ENCODE measurements around the gene FAT4. TPM values are rescaled to one million over a fixed set of nuclear protein-coding genes. Genes with fewer than 3 reads are reported as not detected.

Gene FAT4
- total RNA-seq, result 58.5 to 61.1 TPM (median 60.2 TPM) in 3 replicates

GRCh38 chr4:125314676-125315575 lies at the start of gene FAT4:
FAT4 (plus strand) TSS chr4:125314955; CDS start chr4:125316412, 1,457 bp downstream.
- peak; percentile 85 to 90 for DNase-seq (ENCODE audit: low spot score in 2 of 2, unreplicated experiment in 2 of 2)

GRCh38 chr4:125265846-125266245 lies 48.9 kb upstream of the FAT4 start:
- no peak for DNase-seq (ENCODE audit: low spot score in 2 of 2, unreplicated experiment in 2 of 2)
- H3K36me3 Mint-ChIP-seq, result no peaks in the 10 kb centered on the region
- TF ChIP-seq CTCF (IDR thresholded peaks at IDR 0.05; ENCODE audit: unreplicated experiment), result no peak
- no peaks in the 10 kb centered on the region for H3K27me3 Mint-ChIP-seq (ENCODE audit: low read depth)
- peaks cover 22% of the 10 kb centered on the region for H3K4me1 Mint-ChIP-seq
- H3K27ac Mint-ChIP-seq, result no peak overlapping the region
- H3K9me3 Mint-ChIP-seq, result peaks cover 3% of the 10 kb centered on the region
- no peak overlapping the region for H3K4me3 Mint-ChIP-seq

More at GRCh38 chr4:125314676-125315575, at the start of gene FAT4:
- TF ChIP-seq CTCF (IDR thresholded peaks at IDR 0.05; ENCODE audit: unreplicated experiment), result no peak
- Mint-ChIP-seq H3K4me3 (peak within 1 kb of the TSS; percentile 88), H3K27ac (peak within 1 kb of the TSS; percentile 91), H3K4me1 (peaks cover 42% of the 10 kb centered on the region), H3K27me3 (ENCODE audit: low read depth) (peaks cover 26% of the 10 kb centered on the region), H3K9me3 (peaks cover 6% of the 10 kb centered on the region), H3K36me3 (peaks cover 18% of the 10 kb centered on the region)

GRCh38 chr4:125266901-125267604 lies 47.7 kb upstream of the FAT4 start:
- Mint-ChIP-seq H3K4me3 (no peak overlapping the region), H3K36me3 (no peaks in the 10 kb centered on the region), H3K9me3 (peaks cover 3% of the 10 kb centered on the region), H3K27ac (no peak overlapping the region), H3K4me1 (peaks cover 22% of the 10 kb centered on the region), H3K27me3 (ENCODE audit: low read depth) (no peaks in the 10 kb centered on the region)
- no peak for TF ChIP-seq CTCF (IDR thresholded peaks at IDR 0.05; ENCODE audit: unreplicated experiment)
- DNase-seq (ENCODE audit: low spot score in 2 of 2, unreplicated experiment in 2 of 2), result no peak

- no peak for TF ChIP-seq CTCF (IDR thresholded peaks at IDR 0.05; ENCODE audit: unreplicated experiment)
- Mint-ChIP-seq H3K27ac (no peak overlapping the region), H3K4me1 (peaks cover 22% of the 10 kb centered on the region), H3K9me3 (peaks cover 3% of the 10 kb centered on the region), H3K36me3 (no peaks in the 10 kb centered on the region), H3K27me3 (ENCODE audit: low read depth) (no peaks in the 10 kb centered on the region), H3K4me3 (no peak overlapping the region)
- DNase-seq (ENCODE audit: low spot score in 2 of 2, unreplicated experiment in 2 of 2), result no peak
Measured at GRCh38 chr4:125267630-125268029, 47.1 kb upstream of the FAT4 start.

- Mint-ChIP-seq H3K27me3 (ENCODE audit: low read depth) (no peaks in the 10 kb centered on the region), H3K36me3 (no peaks in the 10 kb centered on the region), H3K9me3 (peaks cover 3% of the 10 kb centered on the region), H3K4me3 (no peak overlapping the region), H3K4me1 (peaks cover 22% of the 10 kb centered on the region), H3K27ac (no peak overlapping the region)
- DNase-seq (ENCODE audit: low spot score in 2 of 2, unreplicated experiment in 2 of 2), result no peak
- TF ChIP-seq CTCF (IDR thresholded peaks at IDR 0.05; ENCODE audit: unreplicated experiment), result no peak
Measured at GRCh38 chr4:125268068-125268755, 46.5 kb upstream of the FAT4 start.
